Spleen (tissue), 11 donors: ENCODE measurements around the gene CPED1. TPM values are rescaled to one million over a fixed set of nuclear protein-coding genes. Genes with fewer than 3 reads are reported as not detected.
"Not testable (repeated sequence)": the region's sequence is repeated elsewhere in the genome, so short reads cannot be mapped to it uniquely, and the experiment has no call there.

Source experiments
- DNase-seq: peaks from one replicate; pipeline ENCODE4 v3.0.0-alpha.2; 2020
- H3K27ac ChIP-seq, 8 donors: fragments of 200-600 bp; sonication (generic) in 7 of 8; 1 replicate in 4 of 8; 2 replicates in 4 of 8; pipeline versions ENCODE4 v1.5.0 to v1.8.0; 2016 to 2021; ENCODE audit warnings: inconsistent platforms in 4 of 8, mild to moderate bottlenecking in 4 of 8, moderate library complexity in 1 of 8
- H3K27me3 ChIP-seq, 7 donors: fragments of 200-600 bp; sonication (generic) in 6 of 7; replicated peaks in 1 of 7; 1 replicate in 4 of 7; 2 replicates in 3 of 7; pipeline versions ENCODE4 v1.5.0 to v1.8.0; 2016 to 2021; ENCODE audit warnings: inconsistent platforms in 3 of 7, mild to moderate bottlenecking in 1 of 7
- H3K36me3 ChIP-seq, 6 donors: fragments of 200-600 bp; sonication (generic) in 5 of 6; 1 replicate in 4 of 6; 2 replicates in 2 of 6; pipeline versions ENCODE4 v1.5.0 to v1.8.0; 2016 to 2021; ENCODE audit warnings: inconsistent platforms in 2 of 6
- H3K4me1 ChIP-seq, 6 donors: fragments of 200-600 bp; sonication (generic) in 5 of 6; 1 replicate in 3 of 6; 2 replicates in 3 of 6; pipeline versions ENCODE4 v1.5.0 to v1.8.0; 2016 to 2021; ENCODE audit warnings: inconsistent platforms in 3 of 6
- H3K4me3 ChIP-seq, 8 donors: fragments of 200-600 bp; sonication (generic) in 7 of 8; 1 replicate in 4 of 8; 2 replicates in 4 of 8; pipeline versions ENCODE4 v1.5.0 to v1.8.0; 2016 to 2021; ENCODE audit warnings: inconsistent platforms in 4 of 8, mild to moderate bottlenecking in 4 of 8, moderate library complexity in 2 of 8
- H3K9me3 ChIP-seq, 8 donors: fragments of 200-600 bp; sonication (generic) in 7 of 8; 1 replicate in 4 of 8; 2 replicates in 4 of 8; pipeline versions ENCODE4 v1.5.0 to v1.8.0; 2016 to 2021; ENCODE audit warnings: inconsistent platforms in 4 of 8
- CTCF ChIP-seq, 11 experiments: fragments of 200-600 bp in 7 of 11; fragments of 450-650 bp in 4 of 11; sonication (generic) in 4 of 11; IDR thresholded peaks in 8 of 11; conservative IDR thresholded peaks in 3 of 11; 1 replicate in 7 of 11; 2 replicates in 4 of 11; pipeline versions ENCODE4 v1.4.0 to v1.8.0; 2016 to 2021; ENCODE audit warnings: antibody characterized with exemption in 11 of 11, inconsistent platforms in 4 of 11, mild to moderate bottlenecking in 1 of 11
- POLR2A ChIP-seq, 3 donors: fragments of 450-650 bp; IDR thresholded peaks; one replicate each; pipeline ENCODE4 v1.5.1; 2017; ENCODE audit warnings: antibody characterized with exemption in 3 of 3, mild to moderate bottlenecking in 1 of 3
- POLR2AphosphoS5 ChIP-seq, 3 donors: sonication (generic); formaldehyde crosslinking; IDR thresholded peaks; one replicate each; pipeline ENCODE4 v1.5.1; 2017; ENCODE audit warnings: antibody characterized with exemption in 3 of 3
- WGBS, 5 donors: extraction: QIAGEN DNeasy Blood & Tissue Kit in 3 of 5; methylation state at CpG; one replicate each; pipeline versions ENCODE4 v1.1.5 to v1.1.7; 2013 to 2018; 5-methylcytosine and 5-hydroxymethylcytosine counted together
- intact Hi-C: fragments of 100-400 bp; cut with DNase I; formaldehyde crosslinking; loops from one replicate; pipeline ENCODE4 v1.15.0; 2023; ENCODE audit warnings: low total_unique reads
- polyA plus RNA-seq, 3 donors: library from polyadenylated mRNA; stranded (reverse); fragments of 200-250 nt; gene quantifications; one replicate each; pipeline ENCODE4 v1.2.1, GENCODE V29; 2013
- total RNA-seq, 7 donors: library from RNA; depleted of rRNA in 3 of 7; stranded (reverse); fragments of >200 nt in 3 of 7; fragmentation: NEBNext Ultra II Directional in 4 of 7; extraction: Animal tissue kit (Norgen Biotek cat#: 25700) in 4 of 7; gene quantifications; one replicate each; pipeline versions ENCODE4 v1.1.0 to v1.2.1, GENCODE V29; 2016 to 2021
- donor health status: healthy with polysubstance abuse.
- donor health status: DM: no; HTN: no; CAD: no; lungs with moderate emphysema.
- donor health status: DM: no; HTN: no; CAD: no.
- donor health status: Bipolar disorder and iron deficiency.
- donor health status: healthy.
- donor health status: DM: no; HTN: no; CAD: no.
- donor health status: DM: yes; HTN: yes; CAD: no.

The CPED1 gene
- total and polyA plus RNA-seq, 10 donors: 1.5 to 81.6 (median 38.6) TPM

- intact Hi-C loops: no loop called here
- no peak for DNase-seq
- no peaks in the 10 kb centered on the region for H3K36me3 ChIP-seq
- TF ChIP-seq POLR2A (IDR thresholded peaks at IDR 0.05) (no peak), CTCF (IDR thresholded peaks at IDR 0.05 in 8 of 11, conservative IDR thresholded peaks at IDR 0.05 in 3 of 11) (no peak), POLR2AphosphoS5 (IDR thresholded peaks at IDR 0.05) (no peak)
- peak overlapping the region in 1 of 8 donors; percentile 39 for H3K4me3 ChIP-seq
- 55 to 65% (median 58%) methylated on average over 9 of the region's 9 CpGs for WGBS, 5 donors
- H3K27me3 ChIP-seq: no peaks in the 10 kb centered on the region
- peaks cover 0 to 11% (median 0%) of the 10 kb centered on the region in 6 donors for H3K4me1 ChIP-seq
- H3K9me3 ChIP-seq: peaks cover 0 to 13% (median 0%) of the 10 kb centered on the region in 8 donors
- H3K27ac ChIP-seq: peak overlapping the region in 5 of 8 donors; percentile 16 to 51 (median 40)
These were observed 325.5 kb downstream of the CPED1 start for GRCh38 chr7:121313793-121314676.

DNA sequence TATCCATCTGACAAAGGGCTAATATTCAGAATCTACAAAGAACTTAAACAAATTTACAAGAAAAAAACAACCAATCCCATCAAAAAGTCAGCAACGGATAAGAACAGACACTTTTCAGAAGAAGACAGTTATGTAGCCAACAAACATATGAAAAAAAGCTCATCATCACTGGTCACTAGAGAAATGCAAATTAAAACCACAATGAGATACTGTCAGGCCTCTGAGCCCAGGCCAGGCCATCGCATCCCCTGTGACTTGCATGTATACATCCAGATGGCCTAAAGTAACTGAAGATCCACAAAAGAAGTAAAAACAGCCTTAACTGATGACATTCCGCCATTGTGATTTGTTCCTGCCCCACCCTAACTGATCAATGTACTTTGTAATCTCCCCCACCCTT lies 326.7 kb downstream of the CPED1 start:
- H3K4me3 ChIP-seq, H3K9me3 ChIP-seq, intact Hi-C loops, DNase-seq, H3K27me3 ChIP-seq, H3K36me3 ChIP-seq, H3K27ac ChIP-seq: not testable (repeated sequence)
- peaks cover 0 to 11% (median 0%) of the 10 kb centered on the region in 6 donors for H3K4me1 ChIP-seq
- 79 to 92% (median 89%) methylated on average over 2 to 3 of the region's 3 CpGs for WGBS, 5 donors

- Histone ChIP-seq H3K9me3 (no peaks in the 10 kb centered on the region), H3K27me3 (peaks cover 0 to 6% (median 0%) of the 10 kb centered on the region in 7 donors), H3K36me3 (no peaks in the 10 kb centered on the region), H3K27ac (no peak overlapping the region), H3K4me1 (no peaks in the 10 kb centered on the region), H3K4me3 (no peak overlapping the region)
- no peak for TF ChIP-seq POLR2AphosphoS5 (IDR thresholded peaks at IDR 0.05)
- intact Hi-C loops: no loop called here
- WGBS, 5 donors: 63 to 72% (median 69%) methylated on average over 3 of the region's 3 CpGs
- no peak for DNase-seq
These were observed 333.9 kb downstream of the CPED1 start for GRCh38 chr7:121322460-121322859.

DNA sequence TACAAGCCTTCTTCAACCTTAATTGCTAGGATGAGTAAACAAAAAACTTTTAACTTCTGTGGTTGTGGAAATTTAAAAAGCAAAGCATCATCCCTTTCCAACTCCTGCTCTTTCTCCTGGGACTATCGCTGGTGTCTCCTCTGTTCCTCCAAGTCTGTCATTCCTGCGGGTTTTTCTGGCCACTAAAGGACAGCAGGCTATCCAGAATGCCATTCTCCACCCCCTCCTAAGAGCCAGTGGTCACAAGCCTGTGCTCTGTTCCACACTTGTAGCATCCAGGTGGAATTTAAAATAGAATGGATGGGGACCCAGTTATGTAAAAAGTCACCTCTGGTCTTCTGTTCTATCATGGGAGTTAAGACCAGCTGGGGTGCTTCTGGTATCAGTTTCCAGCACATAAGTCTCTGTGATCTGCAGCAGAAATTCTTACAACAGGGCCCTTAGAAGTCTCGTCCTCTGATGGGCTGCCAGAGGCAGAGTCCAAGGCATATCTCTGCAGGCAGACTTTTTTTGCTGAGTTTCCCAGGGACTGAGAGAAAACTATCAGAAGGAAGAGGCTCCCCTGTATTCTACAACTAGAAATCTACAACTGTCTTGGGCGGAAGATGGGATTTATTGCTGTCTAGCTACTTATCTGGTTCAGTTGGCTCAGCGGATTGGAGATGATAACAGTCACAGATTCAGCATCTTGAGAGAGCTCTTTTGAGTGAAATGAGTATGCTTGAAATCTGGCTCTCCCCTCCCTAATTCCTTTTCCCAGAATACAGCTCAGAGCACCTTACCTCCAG lies 335.2 kb downstream of the CPED1 start:
- intact Hi-C loops: no loop called here
- no peak overlapping the region for H3K27ac ChIP-seq
- TF ChIP-seq POLR2A (IDR thresholded peaks at IDR 0.05) (no peak), POLR2AphosphoS5 (IDR thresholded peaks at IDR 0.05) (no peak), CTCF (IDR thresholded peaks at IDR 0.05 in 8 of 11, conservative IDR thresholded peaks at IDR 0.05 in 3 of 11) (no peak)
- no peak for DNase-seq
- H3K36me3 ChIP-seq: no peaks in the 10 kb centered on the region
- H3K4me3 ChIP-seq: no peak overlapping the region
- H3K9me3 ChIP-seq: no peaks in the 10 kb centered on the region
- H3K4me1 ChIP-seq: peaks cover 0 to 5% (median under 1%) of the 10 kb centered on the region in 6 donors
- 72 to 81% (median 78%) methylated on average over 5 of the region's 5 CpGs for WGBS, 5 donors
- peaks cover 0 to 18% (median 10%) of the 10 kb centered on the region in 7 donors for H3K27me3 ChIP-seq

DNA sequence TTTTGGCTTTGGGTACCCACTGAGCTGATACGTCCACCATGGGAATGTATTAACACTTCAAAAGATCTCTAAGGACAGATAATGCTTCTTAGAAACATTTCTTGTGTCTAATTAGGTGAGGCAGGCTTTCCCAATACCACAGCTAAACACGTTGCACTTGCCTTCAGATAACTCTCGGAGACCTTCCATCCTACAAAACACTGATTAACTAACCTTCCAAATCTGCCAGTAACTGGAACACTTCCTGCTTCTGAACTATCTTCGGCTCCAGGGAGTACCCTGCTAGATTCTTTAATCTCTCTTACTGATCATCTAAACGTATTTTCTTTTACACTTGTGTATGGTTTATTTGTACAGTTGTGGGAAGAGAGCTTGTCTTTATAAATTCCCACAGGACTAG lies 339.2 kb downstream of the CPED1 start:
- no peak for DNase-seq
- Histone ChIP-seq H3K4me3 (no peak overlapping the region), H3K4me1 (peaks cover 5 to 33% (median 23%) of the 10 kb centered on the region in 6 donors), H3K9me3 (no peaks in the 10 kb centered on the region), H3K36me3 (no peaks in the 10 kb centered on the region), H3K27me3 (peaks cover 0 to 55% (median 47%) of the 10 kb centered on the region in 7 donors), H3K27ac (no peak overlapping the region)
- intact Hi-C loops: no loop called here
- 84 to 93% (median 86%) methylated on average over 5 of the region's 5 CpGs for WGBS, 5 donors
- TF ChIP-seq CTCF (IDR thresholded peaks at IDR 0.05 in 8 of 11, conservative IDR thresholded peaks at IDR 0.05 in 3 of 11) (no peak), POLR2AphosphoS5 (IDR thresholded peaks at IDR 0.05) (no peak), POLR2A (IDR thresholded peaks at IDR 0.05) (no peak)
